Measurements from ENCODE around the gene MEPCE. TPM values are rescaled to one million over a fixed set of nuclear protein-coding genes. Genes with fewer than 3 reads are reported as not detected.
A peak's percentile ranks its signal among the peaks of the same experiment; 100 is the strongest.
"Not testable (repeated sequence)": the region's sequence is repeated elsewhere in the genome, so short reads cannot be mapped to it uniquely, and the experiment has no call there.

The MEPCE gene
- total RNA-seq, 1 experiment from 2014 or later, result 28.4 TPM

DNA sequence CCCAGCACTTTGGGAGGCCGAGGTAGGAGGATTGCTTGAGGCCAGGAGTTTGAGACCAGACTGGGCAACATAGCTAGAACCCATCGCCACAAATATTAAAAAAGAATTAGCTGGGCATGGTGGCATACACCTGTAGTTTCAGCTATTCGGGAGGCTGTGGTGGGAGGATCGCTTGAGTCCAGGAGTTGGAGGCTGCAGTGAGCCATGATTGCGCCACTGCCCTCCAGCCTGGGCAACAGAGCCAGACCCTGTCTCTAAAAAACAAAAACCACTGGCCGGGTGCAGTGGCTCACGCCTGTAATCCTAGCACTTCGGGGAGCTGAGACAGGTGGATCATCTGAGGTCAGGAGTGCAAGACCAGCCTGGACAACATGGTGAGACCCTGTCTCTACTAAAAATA is 24.2 kb downstream of the MEPCE start:
- H2AFZ ChIP-seq (ENCODE audit: low read length); H3K4me2 ChIP-seq (ENCODE audit: low read depth, low read length, poor library complexity, severe bottlenecking); H3K9me2 ChIP-seq (replicated peaks; ENCODE audit: insufficient read depth, low read length); H4K20me1 ChIP-seq (ENCODE audit: insufficient read depth, low read depth, low read length); H3K27me3 ChIP-seq (ENCODE audit: low read length); H3K4me1 ChIP-seq (ENCODE audit: low read length); H3K4me3 ChIP-seq (ENCODE audit: low read length); H3K27ac ChIP-seq (ENCODE audit: low read length); H3K79me2 ChIP-seq (ENCODE audit: low read length); H3K9me3 ChIP-seq (ENCODE audit: low read length); H3K36me3 ChIP-seq (ENCODE audit: insufficient read depth, low read length); H3K9ac ChIP-seq (ENCODE audit: low read length): not testable (repeated sequence)
- peak; percentile 17 for DNase-seq

GRCh38 chr7:100455206-100455605 is 25.6 kb downstream of the MEPCE start:
- H3K9me2 ChIP-seq (replicated peaks; ENCODE audit: insufficient read depth, low read length), result no peaks in the 10 kb centered on the region
- 0 out of 2 replicates have a peak, but pooled peaks cover 2% of the 10 kb centered on the region for H3K4me1 ChIP-seq (ENCODE audit: low read length)
- no peaks in the 10 kb centered on the region for H3K36me3 ChIP-seq (ENCODE audit: insufficient read depth, low read length)
- no peaks in the 10 kb centered on the region for H3K79me2 ChIP-seq (ENCODE audit: low read length)
- no peak overlapping the region for H3K4me2 ChIP-seq (ENCODE audit: low read depth, low read length, poor library complexity, severe bottlenecking)
- no peak overlapping the region for H2AFZ ChIP-seq (ENCODE audit: low read length)
- DNase-seq, result no peak
- no peaks in the 10 kb centered on the region for H3K9me3 ChIP-seq (ENCODE audit: low read length)
- H3K9ac ChIP-seq (ENCODE audit: low read length), result no peak overlapping the region
- no peaks in the 10 kb centered on the region for H4K20me1 ChIP-seq (ENCODE audit: insufficient read depth, low read depth, low read length)
- H3K27me3 ChIP-seq (ENCODE audit: low read length), result no peaks in the 10 kb centered on the region
- H3K27ac ChIP-seq (ENCODE audit: low read length), result no peak overlapping the region
- H3K4me3 ChIP-seq (ENCODE audit: low read length), result no peak overlapping the region

- no peak for DNase-seq
- H3K27ac ChIP-seq (ENCODE audit: low read length), result no peak overlapping the region
- no peak overlapping the region for H3K4me2 ChIP-seq (ENCODE audit: low read depth, low read length, poor library complexity, severe bottlenecking)
- no peak overlapping the region for H2AFZ ChIP-seq (ENCODE audit: low read length)
- no peaks in the 10 kb centered on the region for H3K79me2 ChIP-seq (ENCODE audit: low read length)
- H3K9ac ChIP-seq (ENCODE audit: low read length), result no peak overlapping the region
- H3K36me3 ChIP-seq (ENCODE audit: insufficient read depth, low read length), result no peaks in the 10 kb centered on the region
- H3K27me3 ChIP-seq (ENCODE audit: low read length), result no peaks in the 10 kb centered on the region
- no peaks in the 10 kb centered on the region for H3K4me1 ChIP-seq (ENCODE audit: low read length)
- H4K20me1 ChIP-seq (ENCODE audit: insufficient read depth, low read depth, low read length), result no peaks in the 10 kb centered on the region
- no peaks in the 10 kb centered on the region for H3K9me3 ChIP-seq (ENCODE audit: low read length)
- H3K4me3 ChIP-seq (ENCODE audit: low read length), result no peak overlapping the region
- H3K9me2 ChIP-seq (replicated peaks; ENCODE audit: insufficient read depth, low read length), result no peaks in the 10 kb centered on the region
Measured at GRCh38 chr7:100456562-100456961, 26.9 kb downstream of the MEPCE start.

DNA sequence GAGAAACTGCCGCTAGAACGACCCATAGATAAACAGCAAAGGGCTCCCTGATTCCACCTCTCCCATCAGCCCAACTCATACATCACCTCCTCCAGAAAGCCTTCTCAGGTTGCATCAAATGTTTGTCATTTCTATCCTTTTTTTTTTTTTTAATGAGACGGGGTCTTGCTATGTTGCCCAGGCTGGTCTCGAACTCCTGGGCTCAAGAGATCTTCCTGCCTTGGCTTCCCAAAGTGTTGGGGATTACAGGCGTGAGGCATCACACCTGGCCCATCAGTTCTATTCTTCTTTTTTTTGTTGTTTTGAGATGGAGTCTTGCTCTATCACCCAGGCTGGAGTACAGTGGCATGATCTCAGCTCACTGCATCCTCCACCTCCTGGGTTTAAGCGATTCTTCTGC is 27.4 kb downstream of the MEPCE start:
- no peaks in the 10 kb centered on the region for H3K4me1 ChIP-seq (ENCODE audit: low read length)
- no peaks in the 10 kb centered on the region for H3K27me3 ChIP-seq (ENCODE audit: low read length)
- H3K79me2 ChIP-seq (ENCODE audit: low read length), result no peaks in the 10 kb centered on the region
- no peak overlapping the region for H3K27ac ChIP-seq (ENCODE audit: low read length)
- no peaks in the 10 kb centered on the region for H3K9me3 ChIP-seq (ENCODE audit: low read length)
- DNase-seq, result no peak
- no peak overlapping the region for H3K4me3 ChIP-seq (ENCODE audit: low read length)
- no peak overlapping the region for H2AFZ ChIP-seq (ENCODE audit: low read length)
- no peaks in the 10 kb centered on the region for H4K20me1 ChIP-seq (ENCODE audit: insufficient read depth, low read depth, low read length)
- no peaks in the 10 kb centered on the region for H3K36me3 ChIP-seq (ENCODE audit: insufficient read depth, low read length)
- no peak overlapping the region for H3K9ac ChIP-seq (ENCODE audit: low read length)
- H3K4me2 ChIP-seq (ENCODE audit: low read depth, low read length, poor library complexity, severe bottlenecking), result no peak overlapping the region
- no peaks in the 10 kb centered on the region for H3K9me2 ChIP-seq (replicated peaks; ENCODE audit: insufficient read depth, low read length)

DNA sequence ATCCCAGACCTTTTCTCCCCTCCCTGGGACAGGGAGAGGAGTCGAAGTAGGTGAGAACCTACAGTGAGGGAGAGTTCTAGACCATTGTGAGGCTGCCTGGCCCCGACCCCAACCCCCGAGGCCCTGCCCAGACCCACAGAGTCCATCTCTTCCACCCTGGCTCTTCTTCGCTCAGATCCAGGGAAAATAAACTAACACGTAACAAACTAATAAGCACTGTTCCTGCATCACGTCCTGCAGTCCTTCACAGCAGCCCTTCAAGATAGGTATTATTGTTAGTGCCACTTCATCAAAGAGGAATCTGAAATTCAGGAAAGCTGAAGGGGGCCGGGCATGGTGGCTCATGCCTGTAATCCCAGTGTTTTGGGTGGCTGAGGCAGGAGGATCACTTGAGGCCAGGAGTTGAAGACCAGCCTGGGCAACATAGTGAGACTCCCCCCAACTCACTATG is 34.6 kb downstream of the MEPCE start, which contains the start of gene SPACDR:
TSS of gene SPACDR (minus strand) at position 51 of the 451 bp plus-strand sequence. CDS start 235 bp downstream, outside the sequence.
- Histone ChIP-seq H3K9me2 (replicated peaks; ENCODE audit: insufficient read depth, low read length) (no peaks in the 10 kb centered on the region), H3K27me3 (ENCODE audit: low read length) (no peaks in the 10 kb centered on the region), H3K79me2 (ENCODE audit: low read length) (no peaks in the 10 kb centered on the region), H4K20me1 (ENCODE audit: insufficient read depth, low read depth, low read length) (no peaks in the 10 kb centered on the region), H2AFZ (ENCODE audit: low read length) (no peak within 1 kb of the TSS), H3K27ac (ENCODE audit: low read length) (no peak within 1 kb of the TSS), H3K4me3 (ENCODE audit: low read length) (no peak within 1 kb of the TSS), H3K4me1 (ENCODE audit: low read length) (no peaks in the 10 kb centered on the region), H3K9me3 (ENCODE audit: low read length) (no peaks in the 10 kb centered on the region), H3K9ac (ENCODE audit: low read length) (no peak within 1 kb of the TSS), H3K36me3 (ENCODE audit: insufficient read depth, low read length) (no peaks in the 10 kb centered on the region), H3K4me2 (ENCODE audit: low read depth, low read length, poor library complexity, severe bottlenecking) (no peak within 1 kb of the TSS)
- no peak for DNase-seq

DNA sequence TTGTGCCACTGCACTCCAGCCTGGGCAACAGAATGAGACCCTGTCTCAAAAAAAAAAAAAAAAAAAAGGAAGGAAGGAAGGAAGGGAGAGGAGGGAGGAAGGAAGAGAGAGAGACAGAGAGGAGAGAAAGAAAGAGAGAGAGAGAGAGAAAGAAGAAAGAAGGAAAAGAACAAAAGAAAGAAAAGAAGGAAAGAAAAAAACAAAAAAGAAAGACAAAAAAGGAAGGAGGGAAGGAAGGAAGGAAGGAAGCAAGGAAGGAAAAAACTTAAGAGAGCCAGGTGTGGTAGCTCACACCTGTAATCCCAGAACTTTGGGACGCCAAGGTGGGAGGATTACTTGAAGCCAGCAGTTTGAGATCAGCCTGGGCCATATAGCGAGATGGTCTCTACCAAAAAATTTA is 35.2 kb downstream of the MEPCE start:
- H3K9ac ChIP-seq (ENCODE audit: low read length), result no peak overlapping the region
- H3K4me1 ChIP-seq (ENCODE audit: low read length), result no peaks in the 10 kb centered on the region
- no peak overlapping the region for H3K4me2 ChIP-seq (ENCODE audit: low read depth, low read length, poor library complexity, severe bottlenecking)
- no peaks in the 10 kb centered on the region for H4K20me1 ChIP-seq (ENCODE audit: insufficient read depth, low read depth, low read length)
- H2AFZ ChIP-seq (ENCODE audit: low read length), result no peak overlapping the region
- no peak overlapping the region for H3K4me3 ChIP-seq (ENCODE audit: low read length)
- no peak for DNase-seq
- no peaks in the 10 kb centered on the region for H3K79me2 ChIP-seq (ENCODE audit: low read length)
- H3K9me3 ChIP-seq (ENCODE audit: low read length), result no peaks in the 10 kb centered on the region
- H3K36me3 ChIP-seq (ENCODE audit: insufficient read depth, low read length), result no peaks in the 10 kb centered on the region
- H3K27me3 ChIP-seq (ENCODE audit: low read length), result no peaks in the 10 kb centered on the region
- no peak overlapping the region for H3K27ac ChIP-seq (ENCODE audit: low read length)
- H3K9me2 ChIP-seq (replicated peaks; ENCODE audit: insufficient read depth, low read length), result no peaks in the 10 kb centered on the region

- H3K27me3 ChIP-seq (ENCODE audit: low read length), result no peaks in the 10 kb centered on the region
- H3K4me3 ChIP-seq (ENCODE audit: low read length), result no peak overlapping the region
- H2AFZ ChIP-seq (ENCODE audit: low read length), result no peak overlapping the region
- no peaks in the 10 kb centered on the region for H3K79me2 ChIP-seq (ENCODE audit: low read length)
- no peak overlapping the region for H3K27ac ChIP-seq (ENCODE audit: low read length)
- H3K4me2 ChIP-seq (ENCODE audit: low read depth, low read length, poor library complexity, severe bottlenecking), result no peak overlapping the region
- no peak overlapping the region for H3K9ac ChIP-seq (ENCODE audit: low read length)
- H3K9me3 ChIP-seq (ENCODE audit: low read length), result no peaks in the 10 kb centered on the region
- H3K4me1 ChIP-seq (ENCODE audit: low read length), result no peaks in the 10 kb centered on the region
- H4K20me1 ChIP-seq (ENCODE audit: insufficient read depth, low read depth, low read length), result no peaks in the 10 kb centered on the region
- no peaks in the 10 kb centered on the region for H3K36me3 ChIP-seq (ENCODE audit: insufficient read depth, low read length)
- DNase-seq, result no peak
- H3K9me2 ChIP-seq (replicated peaks; ENCODE audit: insufficient read depth, low read length), result no peaks in the 10 kb centered on the region
Measured at GRCh38 chr7:100465299-100465698, 35.7 kb downstream of the MEPCE start.

- no peaks in the 10 kb centered on the region for H3K27me3 ChIP-seq (ENCODE audit: low read length)
- no peaks in the 10 kb centered on the region for H3K4me1 ChIP-seq (ENCODE audit: low read length)
- no peak overlapping the region for H3K9ac ChIP-seq (ENCODE audit: low read length)
- H3K4me3 ChIP-seq (ENCODE audit: low read length), result no peak overlapping the region
- H3K4me2 ChIP-seq (ENCODE audit: low read depth, low read length, poor library complexity, severe bottlenecking), result no peak overlapping the region
- no peak overlapping the region for H3K27ac ChIP-seq (ENCODE audit: low read length)
- H2AFZ ChIP-seq (ENCODE audit: low read length), result no peak overlapping the region
- no peaks in the 10 kb centered on the region for H3K9me2 ChIP-seq (replicated peaks; ENCODE audit: insufficient read depth, low read length)
- H3K9me3 ChIP-seq (ENCODE audit: low read length), result no peaks in the 10 kb centered on the region
- DNase-seq, result peak; percentile 57
- no peaks in the 10 kb centered on the region for H3K79me2 ChIP-seq (ENCODE audit: low read length)
- no peaks in the 10 kb centered on the region for H3K36me3 ChIP-seq (ENCODE audit: insufficient read depth, low read length)
- H4K20me1 ChIP-seq (ENCODE audit: insufficient read depth, low read depth, low read length), result no peaks in the 10 kb centered on the region
Measured at GRCh38 chr7:100465702-100466311, 36.2 kb downstream of the MEPCE start.
